HT1080 (cell line): Measurements from ENCODE around the gene LRCH4. TPM values are rescaled to one million over a fixed set of nuclear protein-coding genes. Genes with fewer than 3 reads are reported as not detected.

ENCODE experiments used
- DNase-seq: peaks from one replicate; pipeline ENCODE4 v3.0.0-alpha.2; 2015; ENCODE audit warnings: low read depth
- total RNA-seq: library from RNA; depleted of rRNA; stranded (reverse); fragments of >200 nt; shearing (Covaris generic); gene quantifications from 2 replicates; pipeline ENCODE4 v1.2.3, GENCODE V29; 2014

The LRCH4 gene
- total RNA-seq, 1 experiment from 2014 or later: 19.7 TPM

GRCh38 chr7:100604976-100605911, 19.3 kb upstream of the LRCH4 start:
- no peak for DNase-seq

- DNase-seq: no peak
Observed at GRCh38 chr7:100604028-100604975, 18.4 kb upstream of the LRCH4 start.

GRCh38 chr7:100603726-100604027, 17.7 kb upstream of the LRCH4 start:
- DNase-seq: no peak

GRCh38 chr7:100602889-100603725, 17.2 kb upstream of the LRCH4 start:
- no peak for DNase-seq

- no peak for DNase-seq
Observed at GRCh38 chr7:100600730-100601038, 14.8 kb upstream of the LRCH4 start.

- DNase-seq: no peak
Observed at GRCh38 chr7:100599911-100600729, 14.2 kb upstream of the LRCH4 start.

- peak; percentile 48 for DNase-seq
Observed at GRCh38 chr7:100598425-100598824, 12.5 kb upstream of the LRCH4 start.

- DNase-seq: no peak
Observed at GRCh38 chr7:100595188-100595587, 9.3 kb upstream of the LRCH4 start.

GRCh38 chr7:100591596-100591995, 5.7 kb upstream of the LRCH4 start:
- DNase-seq: no peak

GRCh38 chr7:100590077-100590737, 4.3 kb upstream of the LRCH4 start:
- no peak for DNase-seq

- no peak for DNase-seq
Observed at GRCh38 chr7:100589341-100589947, 3.5 kb upstream of the LRCH4 start.

GRCh38 chr7:100588438-100588837, 2.5 kb upstream of the LRCH4 start:
- peak; percentile 34 for DNase-seq

- DNase-seq: peak; percentile 100
Observed at GRCh38 chr7:100586266-100587025, 517 bp upstream of the LRCH4 start, which contains the start of gene FBXO24. Gene FBXO24, plus strand, starts transcription at chr7:100586328. Its CDS starts 298 bp downstream, at chr7:100586626.

GRCh38 chr7:100584683-100585510, 1.0 kb downstream of the LRCH4 start:
- peak; percentile 72 for DNase-seq

- peak; percentile 27 for DNase-seq
Observed at GRCh38 chr7:100584054-100584682, 1.8 kb downstream of the LRCH4 start.

GRCh38 chr7:100583132-100584053, 2.5 kb downstream of the LRCH4 start:
- DNase-seq: peak; percentile 93
